Bronchial epithelial cell (primary cell): Measurements from ENCODE around the gene VPS54. TPM values are rescaled to one million over a fixed set of nuclear protein-coding genes. Genes with fewer than 3 reads are reported as not detected.

Experiments
- DNase-seq: peaks from one replicate; pipeline ENCODE4 v3.0.0-alpha.2; 2010; ENCODE audit warnings: low read depth
- FAIRE-seq: peaks from 2 replicates; lab custom pipeline; 2011; peaks lifted over from hg19 to GRCh38; lab: Jason Lieb, UNC
- H3K27me3 ChIP-seq: 2 replicates; pipeline ENCODE4 v1.5.1; 2011; ENCODE audit warnings: low read length; ENCODE audit not compliant: control insufficient read depth, insufficient read depth
- H3K36me3 ChIP-seq: 2 replicates; pipeline ENCODE4 v1.5.1; 2011; ENCODE audit warnings: low read length; ENCODE audit not compliant: control insufficient read depth, insufficient read depth
- H3K4me3 ChIP-seq: 2 replicates; pipeline ENCODE4 v1.5.1; 2011; ENCODE audit warnings: mild to moderate bottlenecking, low read depth, low read length, control low read depth
- total RNA-seq: library from RNA; depleted of rRNA; stranded (reverse); fragments of >200 nt; gene quantifications from 2 replicates; pipeline ENCODE4 v1.2.1, GENCODE V29; 2014
- TF ChIP-seq, protein P1 (sequence below): IDR thresholded peaks from 2 replicates; pipeline ENCODE4 v1.5.1; 2011; ENCODE audit warnings: mild to moderate bottlenecking, moderate library complexity, low read length, control low read depth, inconsistent platforms; ENCODE audit not compliant: insufficient read depth, severe bottlenecking

The VPS54 gene
- total RNA-seq, 1 donor from 2014 or later: 18.2 TPM

DNA sequence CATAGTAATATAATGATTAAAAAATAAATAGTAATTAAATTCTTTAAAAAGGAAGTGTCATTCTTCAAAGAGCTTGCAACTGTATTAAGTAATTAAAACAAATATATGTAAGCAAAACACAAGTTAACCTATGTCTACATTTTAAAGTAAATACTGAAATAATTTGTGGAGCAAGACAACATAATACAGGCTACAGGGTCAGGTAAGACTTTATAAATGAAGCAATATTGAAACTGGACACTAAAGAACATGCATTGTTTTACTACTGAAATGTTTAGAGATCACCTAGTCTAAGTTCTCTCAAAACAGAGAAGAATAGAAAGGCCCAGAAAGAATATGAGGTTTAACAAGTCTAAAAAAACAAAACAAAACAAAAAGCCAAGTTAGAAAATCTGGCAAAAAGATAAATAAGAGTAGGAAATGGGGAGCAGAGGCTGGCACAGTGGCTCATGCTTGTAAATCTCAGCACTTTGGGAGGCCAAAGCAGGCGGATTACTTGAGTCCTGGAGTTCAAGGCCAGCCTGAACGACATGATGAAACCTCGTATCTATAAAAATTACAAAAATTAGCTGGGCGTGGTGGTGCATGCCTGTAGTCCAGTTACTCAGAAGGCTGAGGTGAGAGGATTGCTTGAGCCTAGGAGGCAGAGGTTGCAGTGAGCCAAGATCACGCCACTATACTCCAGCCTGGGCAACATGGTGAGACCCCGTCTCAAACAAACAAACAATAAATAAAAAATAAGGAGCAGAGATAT lies 34.4 kb downstream of the VPS54 start:
- no peak for FAIRE-seq
- TF ChIP-seq, protein P1, sequence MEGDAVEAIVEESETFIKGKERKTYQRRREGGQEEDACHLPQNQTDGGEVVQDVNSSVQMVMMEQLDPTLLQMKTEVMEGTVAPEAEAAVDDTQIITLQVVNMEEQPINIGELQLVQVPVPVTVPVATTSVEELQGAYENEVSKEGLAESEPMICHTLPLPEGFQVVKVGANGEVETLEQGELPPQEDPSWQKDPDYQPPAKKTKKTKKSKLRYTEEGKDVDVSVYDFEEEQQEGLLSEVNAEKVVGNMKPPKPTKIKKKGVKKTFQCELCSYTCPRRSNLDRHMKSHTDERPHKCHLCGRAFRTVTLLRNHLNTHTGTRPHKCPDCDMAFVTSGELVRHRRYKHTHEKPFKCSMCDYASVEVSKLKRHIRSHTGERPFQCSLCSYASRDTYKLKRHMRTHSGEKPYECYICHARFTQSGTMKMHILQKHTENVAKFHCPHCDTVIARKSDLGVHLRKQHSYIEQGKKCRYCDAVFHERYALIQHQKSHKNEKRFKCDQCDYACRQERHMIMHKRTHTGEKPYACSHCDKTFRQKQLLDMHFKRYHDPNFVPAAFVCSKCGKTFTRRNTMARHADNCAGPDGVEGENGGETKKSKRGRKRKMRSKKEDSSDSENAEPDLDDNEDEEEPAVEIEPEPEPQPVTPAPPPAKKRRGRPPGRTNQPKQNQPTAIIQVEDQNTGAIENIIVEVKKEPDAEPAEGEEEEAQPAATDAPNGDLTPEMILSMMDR: no peak
- Histone ChIP-seq H3K4me3 (no peak overlapping the region), H3K27me3 (no peaks in the 10 kb centered on the region), H3K36me3 (peaks cover 2% of the 10 kb centered on the region)
- DNase-seq: no peak

- DNase-seq (no peak), FAIRE-seq (no peak)
- H3K4me3 ChIP-seq: no peak overlapping the region
- no peaks in the 10 kb centered on the region for H3K27me3 ChIP-seq
- peaks cover 2% of the 10 kb centered on the region for H3K36me3 ChIP-seq
- TF ChIP-seq, protein P1: no peak
These were observed 35.1 kb downstream of the VPS54 start for GRCh38 chr2:63983986-63984605.

GRCh38 chr2:63982335-63982734 lies 36.9 kb downstream of the VPS54 start:
- Histone ChIP-seq H3K27me3 (no peaks in the 10 kb centered on the region), H3K36me3 (peaks cover 2% of the 10 kb centered on the region), H3K4me3 (no peak overlapping the region)
- DNase-seq (no peak), FAIRE-seq (no peak)
- TF ChIP-seq, protein P1: no peak

DNA sequence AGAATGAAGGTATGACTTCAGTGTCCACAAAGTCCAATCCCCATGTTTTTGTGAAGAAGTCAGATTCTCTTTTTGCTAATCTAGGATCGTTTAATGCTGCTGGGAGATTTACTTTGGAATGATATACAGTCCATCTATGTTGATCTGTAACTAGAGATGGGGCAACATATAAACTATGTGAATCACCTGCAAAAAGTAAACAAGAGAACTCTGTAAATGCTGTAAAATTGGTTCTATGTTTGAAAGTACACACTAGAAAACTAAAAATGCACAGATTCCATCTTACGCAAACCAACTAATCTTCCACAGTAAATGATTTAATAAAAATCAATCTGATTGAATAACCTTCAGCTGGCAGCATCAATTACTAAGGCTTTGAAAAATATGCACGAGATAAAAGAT lies 37.5 kb downstream of the VPS54 start:
- no peak overlapping the region for H3K4me3 ChIP-seq
- H3K36me3 ChIP-seq: peaks cover 2% of the 10 kb centered on the region
- TF ChIP-seq, protein P1: no peak
- FAIRE-seq: no peak
- no peak for DNase-seq
- H3K27me3 ChIP-seq: no peaks in the 10 kb centered on the region

DNA sequence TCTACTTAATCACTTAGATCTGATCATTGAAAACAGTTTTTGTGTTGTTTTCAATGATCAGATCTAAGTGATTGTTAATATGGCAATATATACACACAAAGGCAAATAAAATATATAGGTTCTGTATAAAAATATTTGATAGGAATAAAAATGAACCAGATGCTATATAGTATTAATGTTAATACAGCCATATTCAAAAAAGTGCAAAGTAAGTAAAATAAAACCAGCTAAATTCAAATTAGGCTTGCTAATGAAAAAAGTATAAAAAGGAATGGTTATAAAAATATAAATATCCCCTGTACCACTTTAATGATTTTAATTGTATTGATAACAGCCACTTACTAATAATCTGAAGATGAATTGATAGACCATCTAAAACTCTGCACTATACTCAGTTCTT lies 38.4 kb downstream of the VPS54 start:
- H3K4me3 ChIP-seq: no peak overlapping the region
- DNase-seq: no peak
- peaks cover 2% of the 10 kb centered on the region for H3K36me3 ChIP-seq
- no peaks in the 10 kb centered on the region for H3K27me3 ChIP-seq
- no peak for FAIRE-seq
- TF ChIP-seq, protein P1: no peak
